HUES48 (cell line): Measurements from ENCODE around the gene ELP4.

ENCODE experiments used
- H3K27ac ChIP-seq: one replicate; pipeline ENCODE4 v1.7.0; 2013; ENCODE audit warnings: low read depth, low read length, inconsistent platforms
- H3K27me3 ChIP-seq: 2 replicates; pipeline ENCODE4 v1.6.1; 2013; ENCODE audit warnings: mild to moderate bottlenecking, low read length; ENCODE audit not compliant: control insufficient read depth, insufficient read depth
- H3K36me3 ChIP-seq: 2 replicates; pipeline ENCODE4 v1.6.1; 2013; ENCODE audit warnings: low read length; ENCODE audit not compliant: control insufficient read depth, insufficient read depth
- H3K4me1 ChIP-seq: 2 replicates; pipeline ENCODE4 v1.6.1; 2013; ENCODE audit warnings: mild to moderate bottlenecking, low read length; ENCODE audit not compliant: control insufficient read depth, insufficient read depth
- H3K4me3 ChIP-seq: 2 replicates; pipeline ENCODE4 v1.5.1; 2013; ENCODE audit warnings: mild to moderate bottlenecking, low read depth, low read length
- H3K9ac ChIP-seq: 2 replicates; pipeline ENCODE4 v1.6.1; 2013; ENCODE audit warnings: mild to moderate bottlenecking, low read depth, low read length, moderate library complexity
- H3K9me3 ChIP-seq: 2 replicates; pipeline ENCODE4 v1.6.1; 2013; ENCODE audit warnings: low read length; ENCODE audit not compliant: control insufficient read depth, insufficient read depth

ELP4 gene, protein sequence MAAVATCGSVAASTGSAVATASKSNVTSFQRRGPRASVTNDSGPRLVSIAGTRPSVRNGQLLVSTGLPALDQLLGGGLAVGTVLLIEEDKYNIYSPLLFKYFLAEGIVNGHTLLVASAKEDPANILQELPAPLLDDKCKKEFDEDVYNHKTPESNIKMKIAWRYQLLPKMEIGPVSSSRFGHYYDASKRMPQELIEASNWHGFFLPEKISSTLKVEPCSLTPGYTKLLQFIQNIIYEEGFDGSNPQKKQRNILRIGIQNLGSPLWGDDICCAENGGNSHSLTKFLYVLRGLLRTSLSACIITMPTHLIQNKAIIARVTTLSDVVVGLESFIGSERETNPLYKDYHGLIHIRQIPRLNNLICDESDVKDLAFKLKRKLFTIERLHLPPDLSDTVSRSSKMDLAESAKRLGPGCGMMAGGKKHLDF

DNA sequence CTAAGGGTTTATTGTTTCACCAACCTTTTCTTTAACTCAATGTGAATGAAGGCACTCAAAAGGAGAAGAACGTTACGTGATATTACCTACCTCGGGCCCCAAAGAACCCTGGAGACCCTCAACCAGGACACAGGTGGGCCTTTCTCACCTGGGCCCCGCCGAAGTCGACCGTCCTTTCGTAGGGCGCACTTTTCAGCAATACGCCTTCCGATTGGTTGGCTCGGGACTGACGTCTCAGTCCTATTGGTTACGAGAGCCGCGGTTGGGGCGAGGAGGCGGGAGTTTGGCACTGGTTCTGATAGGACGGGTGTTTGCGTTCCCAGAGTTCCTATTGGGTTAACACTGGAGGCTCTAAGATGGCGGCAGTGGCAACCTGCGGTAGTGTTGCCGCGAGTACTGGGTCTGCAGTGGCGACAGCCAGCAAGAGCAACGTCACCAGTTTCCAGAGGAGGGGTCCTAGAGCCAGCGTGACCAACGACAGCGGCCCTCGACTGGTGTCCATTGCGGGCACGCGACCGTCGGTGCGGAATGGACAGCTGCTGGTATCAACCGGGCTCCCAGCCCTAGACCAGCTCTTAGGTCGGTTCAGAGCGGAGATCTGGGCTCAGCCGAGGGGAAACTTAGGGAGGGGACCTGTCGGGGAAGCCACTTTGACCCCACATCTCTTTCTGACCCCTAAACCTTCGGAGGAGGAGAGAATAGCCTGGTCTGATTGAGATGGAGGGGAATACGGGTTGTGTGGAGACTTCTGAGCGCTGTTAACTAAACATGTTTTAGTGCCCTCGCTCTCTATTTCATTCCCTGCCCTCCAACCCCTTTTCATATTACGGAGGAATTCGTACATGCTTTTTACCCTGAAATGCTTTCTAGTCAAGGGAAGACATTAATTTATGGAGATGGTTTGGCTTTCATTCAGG is at the start of gene ELP4, which contains the start of gene IMMP1L:
ELP4 (plus strand) TSS at position 339 of the 917 bp plus-strand sequence; CDS start at position 357, 18 bp downstream.
IMMP1L (minus strand) TSS at position 194 of the 917 bp plus-strand sequence. CDS start 46,346 bp downstream, outside the sequence.
- Histone ChIP-seq H3K4me1 (peaks cover 16% of the 10 kb centered on the region), H3K4me3 (peak within 1 kb of the TSS; percentile 97), H3K27me3 (no peaks in the 10 kb centered on the region), H3K27ac (peak within 1 kb of the TSS; percentile 91), H3K9me3 (no peaks in the 10 kb centered on the region), H3K9ac (peak within 1 kb of the TSS; percentile 90), H3K36me3 (peaks cover 6% of the 10 kb centered on the region; the same call in 1 of the 2 replicates)

DNA sequence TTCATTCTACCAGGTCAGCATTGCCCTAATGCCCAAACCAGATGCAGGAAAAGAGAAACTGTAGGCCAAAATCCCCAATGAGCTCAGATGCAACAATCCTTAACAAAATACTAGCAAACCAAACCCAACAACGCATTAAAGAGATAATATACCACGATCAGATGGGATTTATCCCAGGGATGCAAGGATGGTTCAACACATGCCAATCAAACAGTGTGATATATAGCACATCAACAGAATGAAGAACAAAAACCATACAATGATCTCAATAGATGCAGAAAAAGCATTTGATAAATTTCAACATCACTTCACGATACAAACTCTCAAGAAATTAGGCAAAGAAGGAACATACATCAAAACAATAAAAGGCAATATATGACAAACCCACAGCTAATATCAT is 45.1 kb upstream of the ELP4 start:
- Histone ChIP-seq H3K9me3 (no peaks in the 10 kb centered on the region), H3K36me3 (peaks cover 3% of the 10 kb centered on the region; the same call in 1 of the 2 replicates)

DNA sequence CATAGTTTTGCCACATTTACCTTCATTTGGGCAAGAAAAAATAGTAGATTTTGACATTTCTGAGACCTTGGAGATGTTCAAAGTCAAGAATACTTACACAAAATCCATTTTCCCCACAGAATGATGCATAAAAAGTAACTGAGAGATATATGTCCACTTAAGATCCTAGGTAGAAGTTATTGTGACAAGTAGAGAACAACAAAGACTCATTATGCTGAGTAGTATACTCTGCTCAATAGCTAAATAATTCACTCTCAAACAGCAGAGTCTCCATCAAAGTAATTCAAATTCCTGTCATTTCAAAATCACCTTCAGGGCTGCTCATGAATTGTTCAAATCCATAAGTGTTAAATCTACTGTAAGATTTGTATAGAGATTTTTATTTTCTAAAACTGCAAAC is 35.5 kb upstream of the ELP4 start:
- Histone ChIP-seq H3K27me3 (no peaks in the 10 kb centered on the region), H3K4me1 (peaks cover 13% of the 10 kb centered on the region; the same call in 1 of the 2 replicates), H3K4me3 (no peak overlapping the region), H3K36me3 (no peaks in the 10 kb centered on the region), H3K27ac (no peak overlapping the region), H3K9me3 (no peaks in the 10 kb centered on the region), H3K9ac (no peak overlapping the region)

More for the DNA sequence above, 45.1 kb upstream of the ELP4 start:
- no peak overlapping the region for H3K4me3 ChIP-seq
- no peaks in the 10 kb centered on the region for H3K4me1 ChIP-seq
- no peak overlapping the region for H3K9ac ChIP-seq
- no peaks in the 10 kb centered on the region for H3K27me3 ChIP-seq
- H3K27ac ChIP-seq: no peak overlapping the region

DNA sequence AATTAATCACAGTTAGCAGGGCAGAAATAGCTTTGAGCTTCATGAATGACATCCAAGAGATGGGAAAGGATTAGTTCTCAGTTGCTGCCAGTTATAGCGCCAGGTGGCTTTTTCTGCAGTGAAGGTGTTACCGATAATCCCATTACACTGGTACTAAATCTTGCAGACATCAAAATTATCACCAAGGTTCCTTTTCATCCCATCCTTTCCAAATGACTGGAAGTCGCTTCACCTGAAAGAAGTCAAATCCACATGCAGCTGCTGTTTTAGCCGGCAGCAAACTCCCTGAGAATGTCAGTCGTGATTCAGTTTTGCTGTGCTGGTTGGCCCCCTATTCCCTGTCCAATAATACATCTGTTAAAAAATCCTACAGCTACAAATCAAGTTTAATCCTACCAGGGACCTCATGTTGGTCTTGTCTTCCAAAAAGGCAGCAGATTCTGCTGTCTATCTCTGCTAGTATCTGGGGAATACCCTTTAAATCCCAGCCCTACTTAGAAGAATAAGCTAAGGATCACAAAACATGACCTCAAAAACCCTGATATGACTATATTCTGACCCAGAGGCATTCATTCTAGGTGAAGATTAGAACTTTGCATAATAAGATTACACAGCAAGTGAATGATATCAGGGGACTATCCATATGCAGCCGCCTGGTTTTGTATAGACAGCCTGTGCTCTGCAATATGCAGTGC is 31.9 kb upstream of the ELP4 start:
- Histone ChIP-seq H3K27ac (peak overlapping the region; percentile 7), H3K9ac (no peak overlapping the region), H3K4me1 (peaks cover 7% of the 10 kb centered on the region; the same call in 1 of the 2 replicates), H3K4me3 (no peak overlapping the region), H3K36me3 (no peaks in the 10 kb centered on the region), H3K9me3 (no peaks in the 10 kb centered on the region), H3K27me3 (no peaks in the 10 kb centered on the region)

DNA sequence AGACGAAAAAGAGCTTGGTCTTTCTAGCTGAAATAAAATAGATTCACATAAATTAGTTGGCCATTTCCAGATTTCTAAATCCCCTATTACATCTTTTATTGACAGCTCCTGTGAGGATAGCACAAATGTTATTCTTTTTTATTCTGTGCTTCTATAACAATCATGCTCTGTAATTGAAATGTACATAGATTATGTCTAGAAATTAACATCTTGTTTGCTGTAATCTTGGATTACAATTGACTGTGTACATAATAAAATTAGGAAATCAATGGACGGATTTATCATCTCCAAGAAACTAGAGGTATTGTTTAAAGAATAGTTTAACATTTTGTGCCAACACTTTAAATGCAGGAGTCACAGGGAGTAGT is 31.4 kb upstream of the ELP4 start:
- Histone ChIP-seq H3K36me3 (no peaks in the 10 kb centered on the region), H3K4me1 (peaks cover 7% of the 10 kb centered on the region; the same call in 1 of the 2 replicates), H3K27ac (no peak overlapping the region), H3K9ac (no peak overlapping the region), H3K27me3 (no peaks in the 10 kb centered on the region), H3K4me3 (no peak overlapping the region), H3K9me3 (no peaks in the 10 kb centered on the region)

DNA sequence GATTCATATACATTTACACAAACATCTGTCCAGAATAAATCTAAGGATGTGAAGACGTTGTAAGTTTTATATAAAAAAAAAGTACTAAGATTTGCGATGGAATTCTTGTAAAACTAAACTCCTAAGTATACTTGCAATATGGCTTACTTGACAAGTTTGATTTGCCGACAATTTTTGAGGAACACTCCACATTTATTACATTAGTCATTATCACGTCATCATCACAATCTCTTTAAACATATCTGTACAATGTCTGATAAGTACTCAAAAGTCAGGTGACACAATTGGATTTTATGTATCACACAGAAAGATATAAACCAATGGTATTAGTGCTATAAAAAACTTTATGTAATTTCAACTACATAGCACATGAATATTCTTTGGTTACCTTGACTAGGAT is 30.5 kb upstream of the ELP4 start:
- Histone ChIP-seq H3K4me3 (no peak overlapping the region), H3K9ac (no peak overlapping the region), H3K36me3 (no peaks in the 10 kb centered on the region), H3K4me1 (peaks cover 8% of the 10 kb centered on the region; the same call in 1 of the 2 replicates), H3K9me3 (no peaks in the 10 kb centered on the region), H3K27ac (no peak overlapping the region), H3K27me3 (no peaks in the 10 kb centered on the region)

DNA sequence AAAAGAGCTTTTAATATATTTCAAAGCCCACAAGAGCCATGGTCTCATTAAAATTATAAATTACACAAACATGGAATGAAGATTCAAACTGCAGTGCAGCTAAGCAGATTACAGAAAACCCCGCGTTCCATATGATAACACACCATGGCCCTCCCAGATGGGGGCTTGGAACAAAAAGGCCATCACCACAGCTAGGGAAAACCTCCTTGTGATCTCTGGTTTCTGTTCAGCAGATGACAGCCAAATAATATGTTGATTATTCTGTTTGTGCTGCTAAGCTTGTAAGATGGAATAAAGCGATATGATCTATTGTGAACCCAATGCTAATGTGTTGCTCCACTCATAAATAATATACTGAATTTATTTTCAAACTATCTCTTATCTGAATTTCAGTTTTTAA is 28.6 kb upstream of the ELP4 start:
- Histone ChIP-seq H3K36me3 (no peaks in the 10 kb centered on the region), H3K9ac (no peak overlapping the region), H3K4me1 (peaks cover 27% of the 10 kb centered on the region), H3K9me3 (no peaks in the 10 kb centered on the region), H3K4me3 (no peak overlapping the region), H3K27ac (no peak overlapping the region), H3K27me3 (no peaks in the 10 kb centered on the region)

DNA sequence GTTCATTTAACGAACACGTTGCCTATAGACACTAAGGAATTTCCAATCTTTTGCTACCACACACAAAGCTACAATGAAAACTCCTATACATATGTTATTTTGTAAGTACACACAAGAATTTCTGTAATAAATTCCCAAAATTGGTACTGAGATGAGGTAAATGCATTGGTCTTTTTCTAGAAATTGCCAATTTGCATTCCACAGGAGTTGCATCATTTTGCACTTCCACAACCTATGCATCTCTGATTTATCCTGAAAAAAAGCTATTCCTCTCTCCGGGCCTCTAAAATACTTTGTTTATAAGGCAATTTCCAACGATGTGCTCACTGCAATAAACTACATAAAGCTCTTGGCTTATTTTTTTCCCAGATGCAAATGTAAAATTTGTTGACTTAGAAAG is 25.1 kb upstream of the ELP4 start:
- Histone ChIP-seq H3K27ac (peak overlapping the region; percentile 37), H3K4me1 (peaks cover 24% of the 10 kb centered on the region), H3K27me3 (no peaks in the 10 kb centered on the region), H3K9me3 (no peaks in the 10 kb centered on the region), H3K36me3 (no peaks in the 10 kb centered on the region), H3K9ac (no peak overlapping the region), H3K4me3 (no peak overlapping the region)

DNA sequence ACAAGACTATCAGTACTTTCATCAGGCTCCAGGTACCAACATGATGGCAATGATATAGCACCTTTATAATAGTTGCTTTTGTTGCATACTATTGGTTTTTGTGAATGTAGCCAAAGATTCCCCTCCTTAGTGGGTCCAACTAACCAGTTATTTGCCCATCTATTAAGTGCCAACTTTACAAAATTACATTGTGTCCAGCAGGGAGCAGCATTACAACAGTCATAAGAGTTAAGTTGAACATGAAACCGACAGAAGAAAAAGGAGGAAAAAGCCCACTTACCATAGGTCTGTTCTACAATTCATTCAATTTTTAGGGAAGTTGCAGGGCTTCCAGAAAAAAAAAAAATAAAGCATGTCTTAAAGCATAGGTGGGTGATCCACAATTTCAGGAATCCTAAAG is 21.7 kb upstream of the ELP4 start:
- no peak overlapping the region for H3K27ac ChIP-seq
- H3K9me3 ChIP-seq: no peaks in the 10 kb centered on the region
- no peak overlapping the region for H3K4me3 ChIP-seq
- H3K4me1 ChIP-seq: peaks cover 35% of the 10 kb centered on the region
- no peak overlapping the region for H3K9ac ChIP-seq
- no peaks in the 10 kb centered on the region for H3K36me3 ChIP-seq
- H3K27me3 ChIP-seq: no peaks in the 10 kb centered on the region

DNA sequence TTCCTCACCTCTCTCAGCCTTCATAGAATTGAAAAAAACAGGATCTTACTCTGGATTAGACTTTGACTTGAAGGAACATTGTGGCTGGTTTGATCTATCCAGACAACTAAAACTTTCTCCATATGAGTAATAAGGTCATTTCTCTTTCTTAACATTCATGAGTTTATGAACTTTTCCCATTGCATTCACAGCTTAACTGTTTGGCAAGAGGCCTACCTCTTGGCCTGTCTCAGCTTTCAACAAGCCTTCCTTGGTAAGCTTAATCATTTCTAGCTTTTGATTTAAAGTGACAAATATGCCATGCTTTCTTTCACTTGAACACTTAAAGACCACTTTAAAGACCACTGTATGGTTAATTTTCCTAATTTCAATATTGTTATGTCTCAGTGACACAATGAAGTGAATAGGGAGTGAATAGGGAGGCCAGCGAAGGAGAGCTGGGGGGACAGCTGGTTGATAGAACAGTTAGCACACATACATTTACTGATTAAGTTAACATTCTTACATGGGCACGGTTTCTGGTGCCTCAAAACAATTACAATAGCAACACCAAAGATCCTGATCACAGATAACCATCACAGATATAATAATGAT is 17.1 kb upstream of the ELP4 start:
- peaks cover 11% of the 10 kb centered on the region for H3K4me1 ChIP-seq
- H3K9me3 ChIP-seq: no peaks in the 10 kb centered on the region
- H3K27ac ChIP-seq: no peak overlapping the region
- peaks cover 6% of the 10 kb centered on the region; the same call in 1 of the 2 replicates for H3K36me3 ChIP-seq
- H3K27me3 ChIP-seq: no peaks in the 10 kb centered on the region
- no peak overlapping the region for H3K9ac ChIP-seq
- H3K4me3 ChIP-seq: no peak overlapping the region
